Iris pigment epithelial cell (primary cell): Measurements from ENCODE around the gene COPS6.
A peak's percentile ranks its signal among the peaks of the same experiment; 100 is the strongest.

Experiments used
- DNase-seq: peaks from one replicate; pipeline ENCODE4 v3.0.0-alpha.2; 2011; ENCODE audit warnings: low read depth

COPS6 gene

DNA sequence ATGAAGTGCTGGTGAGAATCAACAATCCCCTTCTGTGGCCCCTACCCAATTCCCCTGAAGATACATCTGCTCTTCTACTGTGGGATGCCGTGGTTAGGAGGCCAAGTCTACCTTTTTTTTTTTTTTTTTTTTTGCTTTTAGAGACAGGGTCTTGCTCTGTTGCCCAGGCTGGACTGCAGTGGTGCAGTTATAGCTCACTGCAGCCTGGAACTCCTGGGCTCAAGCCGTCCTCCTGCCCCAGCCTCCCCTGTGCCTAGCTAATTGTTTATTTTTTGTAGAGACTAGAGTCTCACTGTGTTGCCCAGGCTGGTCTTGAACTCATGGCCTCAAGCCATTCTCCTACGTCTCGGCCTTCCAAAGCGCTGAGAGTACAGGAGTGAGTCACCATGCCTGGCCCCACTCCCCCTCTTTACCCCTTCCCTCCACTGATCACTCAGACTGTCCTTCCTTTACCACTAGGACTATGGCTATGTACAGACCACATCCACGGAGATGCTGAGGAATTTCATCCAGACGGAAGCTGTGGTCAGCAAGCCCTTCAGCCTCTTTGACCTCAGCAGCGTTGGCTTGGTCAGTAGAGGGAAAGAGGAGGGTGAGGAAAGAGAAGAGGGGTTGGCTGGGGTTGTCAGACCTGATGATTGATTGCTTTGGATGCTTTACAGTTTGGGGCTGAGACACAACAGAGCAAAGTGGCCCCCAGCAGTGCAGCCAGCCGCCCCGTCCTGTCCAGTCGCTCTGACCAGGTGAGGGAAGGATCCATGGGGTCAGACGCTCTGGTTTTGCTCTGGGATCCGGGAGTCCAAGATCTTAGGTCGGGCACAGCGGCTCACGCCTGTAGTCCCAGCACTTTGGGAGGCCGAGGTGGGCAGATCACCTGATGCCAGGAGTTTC, 14.4 kb downstream of the COPS6 start:
- peak; percentile 99 for DNase-seq

DNA sequence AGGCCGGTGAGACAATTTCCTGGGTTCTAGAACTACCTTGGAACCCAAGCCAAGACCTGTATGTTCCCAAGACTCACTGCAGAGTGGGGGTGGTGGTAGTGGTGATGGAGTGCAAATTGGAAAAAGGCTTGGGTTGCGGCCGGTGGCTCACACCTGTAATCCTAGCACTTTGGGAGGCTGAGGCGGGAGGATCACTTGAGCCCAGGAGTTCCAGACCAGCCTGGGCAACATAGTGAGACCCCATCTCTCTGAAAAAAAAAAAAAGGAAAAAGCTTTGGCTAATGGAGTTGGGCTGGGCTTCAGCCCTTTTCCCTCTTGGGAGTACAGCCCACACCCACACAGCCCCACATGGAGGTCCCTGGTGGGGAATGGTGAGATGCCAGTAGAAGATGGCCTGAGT, 16.8 kb downstream of the COPS6 start:
- DNase-seq: no peak

DNA sequence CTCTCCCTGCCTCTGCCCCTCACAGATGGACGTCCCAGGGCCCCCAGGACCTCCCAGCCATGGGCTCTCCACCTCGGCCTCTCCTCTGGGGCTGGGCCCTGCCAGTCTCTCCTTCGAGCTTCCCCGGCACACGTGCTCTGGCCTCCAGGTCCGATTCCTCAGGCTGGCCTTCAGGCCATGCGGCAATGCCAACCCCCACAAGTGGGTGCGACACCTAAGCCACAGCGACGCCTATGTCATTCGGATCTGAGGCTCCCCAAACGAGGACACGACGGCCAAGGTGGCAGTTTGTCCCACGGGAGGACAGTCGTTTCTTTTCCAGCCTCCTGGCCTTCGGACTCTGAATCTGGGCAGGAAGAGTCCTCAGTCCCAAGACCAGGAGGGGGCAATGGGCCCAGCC, 17.9 kb downstream of the COPS6 start:
- DNase-seq: no peak

DNA sequence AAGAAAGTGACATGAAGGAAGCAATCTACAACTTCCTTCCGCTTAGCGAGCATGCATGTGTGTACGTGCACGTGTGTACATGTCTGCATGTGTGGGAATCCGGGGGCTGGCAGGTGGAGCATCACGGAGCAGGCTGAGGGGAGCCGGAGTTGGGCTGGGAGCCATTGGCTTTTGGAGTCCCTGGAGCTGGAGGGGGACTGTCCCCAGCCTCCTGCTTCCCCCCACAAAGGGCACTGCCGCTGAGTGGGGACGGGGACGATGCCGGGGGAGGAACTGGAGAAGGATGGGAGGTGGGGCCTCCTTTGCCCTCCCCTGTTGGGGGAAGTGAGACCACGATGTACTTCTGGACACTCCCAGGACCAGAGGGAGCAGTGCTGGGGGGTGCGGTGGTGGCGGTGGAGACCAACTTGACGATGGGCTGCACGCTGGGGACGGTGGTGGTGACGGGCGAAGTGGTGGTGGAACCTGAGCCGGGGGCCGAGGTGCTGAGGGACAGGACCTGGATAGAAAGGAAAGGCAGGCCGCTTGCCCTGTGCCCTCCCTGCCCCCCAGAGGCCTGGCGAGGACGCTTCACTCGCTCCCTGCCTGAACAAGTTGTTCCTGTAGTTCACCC, 18.5 kb downstream of the COPS6 start:
- no peak for DNase-seq

DNA sequence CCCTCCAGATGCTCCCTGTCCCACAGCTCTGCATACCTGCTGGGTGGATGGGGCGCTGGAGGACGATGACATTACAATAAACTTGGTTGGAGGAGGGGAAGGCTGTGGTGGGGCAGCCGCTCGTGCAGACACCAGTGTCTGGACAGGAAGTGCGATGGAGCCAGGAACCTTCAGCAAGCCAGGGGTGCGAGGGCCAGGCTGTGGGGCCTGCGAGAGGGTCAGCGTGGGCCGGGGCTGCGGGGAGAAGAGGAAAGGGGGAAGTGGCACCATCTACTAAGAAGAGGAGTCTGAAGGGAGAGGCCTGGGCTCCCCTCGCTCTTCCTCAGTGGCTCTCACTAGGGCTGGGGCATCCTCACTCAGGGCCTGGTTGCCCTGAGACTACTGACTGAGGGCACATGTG, 19.1 kb downstream of the COPS6 start:
- DNase-seq: no peak

DNA sequence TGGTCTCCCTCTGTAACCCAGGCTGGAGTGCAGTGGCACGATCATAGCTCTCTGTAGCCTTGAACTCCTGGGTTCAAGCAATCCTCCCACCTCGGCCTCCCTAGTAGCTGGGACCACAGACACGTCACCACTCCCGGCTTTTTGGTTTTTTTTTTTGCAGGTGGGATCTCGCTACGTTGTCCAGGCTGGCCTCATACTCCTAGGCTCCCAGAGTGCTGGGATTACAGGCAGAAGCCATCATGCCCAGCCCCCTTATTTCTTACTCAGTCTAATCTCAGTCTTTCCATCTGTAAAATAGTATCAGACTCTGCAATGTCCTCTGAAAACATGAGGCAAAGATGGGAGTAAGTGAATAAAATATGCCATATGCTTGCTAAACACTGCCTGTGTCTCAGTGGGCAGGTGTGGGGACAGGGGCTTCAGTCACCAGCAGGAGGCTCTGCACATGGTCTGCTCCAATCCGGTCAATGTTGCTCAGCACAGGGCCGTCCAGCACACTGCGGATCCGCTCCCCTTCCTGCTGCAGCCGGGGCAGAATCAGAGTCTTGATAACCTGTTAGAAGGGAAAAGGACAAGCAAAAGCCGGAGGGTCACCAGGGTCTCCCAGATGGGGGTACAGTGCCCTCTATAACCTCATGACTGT, 20.9 kb downstream of the COPS6 start:
- DNase-seq: no peak

DNA sequence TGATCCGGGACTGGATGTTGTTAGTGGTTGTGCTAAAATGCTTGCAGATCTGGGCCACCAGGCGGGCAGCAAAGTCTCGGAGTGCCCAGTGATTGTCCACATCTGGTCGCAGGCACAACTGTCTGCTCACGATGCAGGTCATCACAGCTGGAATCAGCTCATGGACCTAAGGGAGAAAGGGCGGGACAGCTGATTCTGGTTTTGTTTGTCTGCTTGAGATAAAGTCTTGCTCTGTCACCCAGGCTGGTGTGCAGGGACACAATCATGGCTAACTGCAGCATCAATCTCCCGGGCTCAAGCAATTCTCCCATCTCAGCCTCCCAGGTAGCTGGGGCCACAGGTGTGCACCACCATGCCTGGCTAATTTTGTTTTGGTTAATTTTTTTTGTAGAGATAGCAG, 22.4 kb downstream of the COPS6 start:
- no peak for DNase-seq

DNA sequence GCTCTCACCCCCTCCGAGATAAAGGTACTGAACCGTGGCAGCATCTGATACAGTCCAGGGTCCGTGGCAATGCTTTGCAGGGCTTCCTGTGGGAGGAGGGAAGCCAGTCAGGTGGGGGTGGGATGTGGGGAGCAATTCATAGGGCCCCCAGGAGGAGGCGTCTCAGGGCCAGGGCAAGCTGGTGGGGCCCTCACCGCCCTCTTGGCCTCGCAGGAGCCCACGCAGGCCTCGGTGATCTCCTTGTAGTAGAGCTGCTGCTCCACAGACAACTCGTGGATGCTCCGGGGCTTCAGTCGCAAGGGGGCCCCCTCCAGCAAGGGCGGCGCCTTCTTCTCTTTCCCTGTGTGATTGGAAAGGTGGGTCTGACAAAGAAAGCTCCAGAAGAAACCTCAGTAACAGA, 23.1 kb downstream of the COPS6 start:
- DNase-seq: no peak

DNA sequence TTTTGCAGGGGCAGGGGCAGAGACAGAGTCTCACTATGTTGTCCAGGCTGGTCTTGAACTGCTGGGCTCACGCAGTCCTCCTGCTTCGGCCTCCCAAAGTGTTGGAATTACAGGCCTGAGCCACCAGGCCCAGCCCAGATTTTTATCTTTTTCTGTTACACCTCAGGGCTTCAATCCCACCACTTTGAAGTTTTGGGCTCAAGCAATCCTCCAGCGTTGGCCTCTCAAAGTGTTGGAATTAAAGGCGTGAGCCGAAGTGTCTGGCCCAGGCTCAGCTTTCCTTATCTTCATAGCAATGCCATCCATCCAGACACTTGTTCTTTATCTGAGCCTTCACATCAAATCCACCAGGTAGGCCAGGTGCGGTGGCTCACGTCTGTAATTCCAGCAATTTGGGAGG, 26.3 kb downstream of the COPS6 start:
- no peak for DNase-seq

DNA sequence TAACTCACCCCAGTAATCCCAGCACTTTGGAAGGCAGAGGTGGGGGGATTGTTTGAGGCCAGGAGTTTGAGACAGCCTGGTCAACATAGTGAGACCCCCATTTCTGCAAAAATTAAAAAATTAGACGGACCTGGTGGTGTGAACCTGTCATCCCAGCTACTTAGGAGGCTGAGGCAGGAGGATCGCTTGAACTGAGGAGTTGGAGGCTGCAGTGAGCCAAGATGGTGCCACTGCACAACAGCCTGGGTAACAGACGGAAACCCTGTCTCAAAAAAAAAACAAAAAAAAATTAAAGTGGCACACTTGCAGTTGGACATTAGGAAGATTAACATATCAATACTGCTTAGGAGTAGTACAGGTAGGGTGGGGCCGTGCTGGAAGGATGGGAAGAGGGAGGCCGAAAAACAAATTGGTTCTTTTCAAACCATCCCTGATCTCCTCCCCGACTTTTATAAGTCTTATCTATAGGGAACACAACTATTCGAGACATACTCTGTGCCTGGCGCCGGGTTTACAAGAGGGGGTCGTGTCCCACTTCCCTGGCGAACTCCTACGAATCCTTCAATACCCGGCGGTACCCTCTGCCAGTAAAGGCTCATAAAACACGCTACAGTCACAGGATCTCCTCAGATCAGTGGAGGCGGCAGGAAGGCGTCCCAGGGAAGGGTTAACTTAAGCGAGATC, 29.8 kb downstream of the COPS6 start:
- DNase-seq: no peak

DNA sequence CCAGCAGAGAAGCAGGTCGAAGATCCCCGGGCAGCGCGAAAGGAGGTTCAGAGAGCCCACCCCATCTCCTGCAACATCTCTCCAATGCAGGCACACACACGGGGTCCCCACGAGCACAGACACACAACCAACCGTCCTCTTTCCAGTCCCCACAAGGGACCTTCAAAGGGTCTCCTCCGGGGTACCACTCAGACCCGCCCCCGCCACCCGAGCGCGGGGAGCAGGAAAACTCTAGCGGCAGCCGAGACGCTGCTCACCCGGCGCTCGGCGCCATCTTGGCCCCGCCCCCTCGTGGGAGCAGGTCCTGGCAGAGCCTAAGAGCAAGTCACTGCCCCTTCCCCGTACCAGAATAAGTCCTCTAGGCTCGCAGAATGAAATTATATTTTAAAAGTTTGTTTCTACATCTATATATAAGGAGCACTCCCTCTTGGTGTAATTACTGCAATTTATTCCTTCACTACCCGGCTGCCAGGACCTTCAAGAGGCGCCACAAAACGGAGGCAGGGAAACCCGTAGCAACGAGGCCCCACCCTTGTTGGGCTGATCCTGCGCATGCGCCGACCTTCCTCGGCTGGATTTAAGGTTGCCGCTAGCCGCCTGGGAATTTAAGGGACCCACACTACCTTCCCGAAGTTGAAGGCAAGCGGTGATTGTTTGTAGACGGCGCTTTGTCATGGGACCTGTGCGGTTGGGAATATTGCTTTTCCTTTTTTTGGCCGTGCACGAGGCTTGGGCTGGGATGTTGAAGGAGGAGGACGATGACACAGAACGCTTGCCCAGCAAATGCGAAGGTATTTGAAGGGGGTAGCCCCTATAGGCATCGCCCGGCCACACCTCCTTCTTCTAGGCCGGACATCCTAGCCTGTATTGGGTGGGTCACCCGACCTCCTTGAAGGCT, 30.6 kb downstream of the COPS6 start, which contains the start of the genes CNPY4 and TAF6:
Gene CNPY4 (plus strand): TSS at position 563 of the 898 bp plus-strand sequence. CDS start 111 bp downstream, at position 674.
Gene TAF6 (minus strand): TSS at position 287 of the 898 bp plus-strand sequence. CDS start 5,149 bp downstream, outside the sequence.
- peak; percentile 93 for DNase-seq

DNA sequence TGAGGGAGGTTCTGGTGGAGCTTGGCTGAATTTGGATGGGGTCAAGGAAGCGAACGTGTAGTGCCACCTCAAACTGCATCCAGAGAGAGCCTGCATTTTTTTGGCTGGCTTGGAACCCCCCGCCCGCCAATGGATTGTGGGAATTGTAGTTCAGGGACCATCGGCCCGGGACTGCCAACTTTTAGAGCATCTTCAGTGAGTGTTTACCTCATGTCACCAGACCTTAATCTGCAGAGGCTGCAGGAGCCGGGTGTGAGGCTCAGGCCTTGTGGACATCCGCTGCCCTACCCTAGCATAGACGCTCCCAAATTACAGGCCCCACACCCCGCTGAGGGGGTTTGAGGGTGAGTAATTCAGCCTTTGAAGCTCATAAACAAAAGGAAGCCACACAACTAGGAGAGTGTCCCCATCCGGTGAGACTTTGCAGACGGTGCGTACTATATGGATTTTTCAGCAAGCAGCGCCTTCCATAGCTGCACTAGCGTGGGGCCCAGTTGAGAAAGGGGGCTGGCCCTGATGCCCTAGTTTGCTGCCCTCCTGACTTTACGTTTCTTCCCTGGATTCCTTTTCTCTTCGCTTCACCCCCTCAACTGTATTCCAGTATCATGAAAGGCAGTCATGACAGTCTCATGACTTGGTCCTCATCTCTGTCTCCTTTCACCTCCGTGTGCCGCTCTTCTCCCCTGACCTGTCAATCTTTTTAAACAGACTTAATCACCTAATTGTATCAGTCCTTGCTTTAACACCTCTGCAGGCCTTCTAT, 31.4 kb downstream of the COPS6 start:
- peak; percentile 51 for DNase-seq

DNA sequence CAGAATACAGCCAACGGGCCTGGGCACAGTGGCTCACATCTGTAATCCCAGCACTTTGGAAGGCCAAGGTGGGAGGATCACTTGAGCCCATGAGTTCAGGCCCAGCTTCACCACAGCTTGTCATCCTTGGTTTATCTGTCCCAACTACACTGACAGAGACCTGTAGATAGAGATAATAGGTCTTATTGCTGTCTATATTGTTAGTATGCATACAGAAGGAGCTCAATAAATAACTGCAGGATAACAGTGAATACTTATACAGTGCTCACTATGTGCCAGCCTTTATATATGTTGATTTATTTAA, 31.9 kb downstream of the COPS6 start:
- DNase-seq: no peak

DNA sequence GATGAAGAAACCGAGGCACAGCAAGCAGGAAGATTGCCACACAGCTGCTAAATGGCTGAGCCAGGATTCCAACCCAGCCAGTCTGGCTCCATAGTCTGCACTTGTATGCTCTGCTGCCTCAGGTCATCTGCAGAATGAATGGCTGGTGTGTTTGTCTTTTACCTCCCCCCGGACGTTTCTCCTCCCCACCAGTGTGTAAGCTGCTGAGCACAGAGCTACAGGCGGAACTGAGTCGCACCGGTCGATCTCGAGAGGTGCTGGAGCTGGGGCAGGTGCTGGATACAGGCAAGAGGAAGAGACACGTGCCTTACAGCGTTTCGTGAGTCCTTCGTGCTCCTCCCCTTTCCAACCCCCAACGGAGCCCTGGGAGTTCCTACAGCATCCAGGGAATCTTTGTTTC, 33.3 kb downstream of the COPS6 start:
- DNase-seq: no peak

DNA sequence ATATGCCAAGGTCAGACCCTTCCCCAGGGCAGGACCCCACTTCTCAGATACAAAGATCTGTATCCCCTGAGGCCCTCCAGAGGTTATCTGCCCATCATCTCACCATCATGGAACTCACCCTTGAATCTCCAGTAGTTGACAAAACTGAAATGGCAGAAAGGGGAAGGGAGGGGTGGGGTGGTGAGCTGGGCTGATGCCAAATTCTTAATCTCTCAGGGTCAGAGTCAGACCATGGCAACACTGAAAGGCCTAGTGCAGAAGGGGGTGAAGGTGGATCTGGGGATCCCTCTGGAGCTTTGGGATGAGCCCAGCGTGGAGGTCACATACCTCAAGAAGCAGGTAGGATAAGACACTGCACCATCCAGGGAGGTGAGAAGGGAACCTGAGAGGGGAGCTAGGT, 33.8 kb downstream of the COPS6 start:
- DNase-seq: no peak

DNA sequence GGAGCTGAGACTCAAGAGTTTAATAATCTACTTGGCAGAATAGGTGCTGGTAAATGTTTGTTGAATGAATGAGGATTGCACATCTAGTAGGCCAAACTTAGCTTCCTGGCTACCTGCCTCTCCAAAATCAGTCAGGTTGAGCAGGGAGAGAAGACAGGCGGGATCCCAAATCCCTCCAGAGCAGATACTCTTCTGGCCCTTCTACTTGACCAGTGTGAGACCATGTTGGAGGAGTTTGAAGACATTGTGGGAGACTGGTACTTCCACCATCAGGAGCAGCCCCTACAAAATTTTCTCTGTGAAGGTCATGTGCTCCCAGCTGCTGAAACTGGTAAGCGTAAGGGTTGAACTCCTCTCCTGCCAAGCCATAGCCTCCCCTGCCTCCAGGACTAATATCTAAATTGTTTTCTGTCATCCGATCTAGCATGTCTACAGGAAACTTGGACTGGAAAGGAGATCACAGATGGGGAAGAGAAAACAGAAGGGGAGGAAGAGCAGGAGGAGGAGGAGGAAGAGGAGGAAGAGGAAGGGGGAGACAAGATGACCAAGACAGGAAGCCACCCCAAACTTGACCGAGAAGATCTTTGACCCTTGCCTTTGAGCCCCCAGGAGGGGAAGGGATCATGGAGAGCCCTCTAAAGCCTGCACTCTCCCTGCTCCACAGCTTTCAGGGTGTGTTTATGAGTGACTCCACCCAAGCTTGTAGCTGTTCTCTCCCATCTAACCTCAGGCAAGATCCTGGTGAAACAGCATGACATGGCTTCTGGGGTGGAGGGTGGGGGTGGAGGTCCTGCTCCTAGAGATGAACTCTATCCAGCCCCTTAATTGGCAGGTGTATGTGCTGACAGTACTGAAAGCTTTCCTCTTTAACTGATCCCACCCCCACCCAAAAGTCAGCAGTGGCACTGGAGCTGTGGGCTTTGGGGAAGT, 35.8 kb downstream of the COPS6 start:
- DNase-seq: no peak

DNA sequence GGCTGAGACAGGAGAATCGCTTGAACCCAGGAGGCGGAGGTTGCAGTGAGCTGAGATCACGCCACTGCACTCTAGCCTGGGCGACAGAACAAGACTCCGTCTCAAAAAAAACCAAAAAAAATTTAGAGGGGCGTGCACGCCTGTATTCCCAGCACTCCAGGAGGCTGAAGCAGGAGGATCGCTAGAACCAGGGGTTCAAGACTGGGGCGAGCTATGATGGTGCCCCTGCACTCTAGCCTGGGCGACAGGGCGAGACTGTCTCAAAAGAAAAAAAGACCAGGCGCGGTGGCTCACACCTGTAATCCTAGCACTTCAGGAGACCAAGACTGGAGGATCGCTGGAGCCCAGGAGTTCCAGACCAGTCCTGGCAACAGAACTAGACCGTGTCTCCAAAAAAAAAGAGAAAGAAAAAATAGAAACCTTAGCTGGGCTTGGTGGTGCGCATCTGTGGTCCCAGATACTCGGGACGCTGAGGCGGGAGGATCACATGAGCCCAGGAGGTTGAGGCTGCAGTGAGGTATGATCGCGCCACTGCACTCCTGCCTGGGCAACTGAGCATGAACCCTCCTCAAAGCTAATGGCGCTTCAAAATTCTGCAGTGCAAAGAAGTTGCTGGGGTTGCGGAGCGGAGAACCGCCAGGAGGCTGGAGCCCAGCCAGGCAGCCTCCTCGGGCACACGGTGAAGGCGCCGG, 37.6 kb downstream of the COPS6 start:
- no peak for DNase-seq

DNA sequence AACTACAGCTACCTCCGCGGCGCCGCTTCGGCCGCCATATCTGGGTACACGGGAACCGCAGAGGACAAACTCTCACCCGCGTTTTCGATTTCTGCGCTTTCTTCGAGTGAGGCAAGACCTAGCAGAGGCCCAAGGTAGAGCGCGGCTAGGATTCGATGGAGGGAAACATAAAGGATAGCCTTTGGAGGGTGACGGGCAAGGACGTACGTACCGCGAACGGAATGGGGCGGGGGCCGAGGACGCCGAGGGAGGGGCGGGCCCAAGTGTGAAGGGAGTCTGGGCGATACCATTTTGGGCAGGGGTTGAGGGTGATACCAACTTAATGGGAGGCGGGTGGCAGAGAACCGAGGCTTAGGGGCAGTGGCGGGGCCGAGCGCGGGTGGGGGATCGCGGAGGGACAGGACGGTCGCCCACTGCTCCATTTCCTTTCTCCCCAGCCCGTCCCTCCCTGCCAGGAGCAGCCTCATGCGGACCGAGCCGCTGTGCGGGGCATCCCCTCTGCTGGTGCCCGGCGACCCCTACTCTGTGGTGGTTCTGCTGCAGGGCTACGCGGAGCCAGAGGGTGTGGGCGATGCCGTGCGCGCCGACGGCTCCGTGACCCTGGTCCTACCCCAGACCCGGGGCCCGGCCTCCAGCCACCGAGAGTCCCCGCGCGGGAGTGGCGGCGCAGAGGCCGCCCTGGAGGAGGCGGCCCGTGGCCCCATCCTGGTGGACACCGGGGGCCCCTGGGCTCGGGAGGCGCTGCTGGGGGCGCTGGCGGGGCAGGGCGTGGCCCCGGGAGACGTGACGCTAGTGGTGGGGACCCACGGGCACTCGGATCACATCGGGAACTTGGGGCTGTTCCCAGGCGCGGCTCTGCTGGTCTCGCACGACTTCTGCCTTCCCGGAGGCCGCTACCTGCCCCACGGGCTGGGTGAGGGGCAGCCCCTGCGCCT, 38.4 kb downstream of the COPS6 start, which contains the start of gene MBLAC1:
Gene MBLAC1 (plus strand): TSS at position 37 of the 935 bp plus-strand sequence. CDS start 429 bp downstream, at position 466.
- DNase-seq: peak; percentile 92
